ENCODE results near the gene FGR. TPM values are rescaled to one million over a fixed set of nuclear protein-coding genes. Genes with fewer than 3 reads are reported as not detected.

FGR gene
- total RNA-seq, 1 experiment from 2014 or later, result not detected

DNA sequence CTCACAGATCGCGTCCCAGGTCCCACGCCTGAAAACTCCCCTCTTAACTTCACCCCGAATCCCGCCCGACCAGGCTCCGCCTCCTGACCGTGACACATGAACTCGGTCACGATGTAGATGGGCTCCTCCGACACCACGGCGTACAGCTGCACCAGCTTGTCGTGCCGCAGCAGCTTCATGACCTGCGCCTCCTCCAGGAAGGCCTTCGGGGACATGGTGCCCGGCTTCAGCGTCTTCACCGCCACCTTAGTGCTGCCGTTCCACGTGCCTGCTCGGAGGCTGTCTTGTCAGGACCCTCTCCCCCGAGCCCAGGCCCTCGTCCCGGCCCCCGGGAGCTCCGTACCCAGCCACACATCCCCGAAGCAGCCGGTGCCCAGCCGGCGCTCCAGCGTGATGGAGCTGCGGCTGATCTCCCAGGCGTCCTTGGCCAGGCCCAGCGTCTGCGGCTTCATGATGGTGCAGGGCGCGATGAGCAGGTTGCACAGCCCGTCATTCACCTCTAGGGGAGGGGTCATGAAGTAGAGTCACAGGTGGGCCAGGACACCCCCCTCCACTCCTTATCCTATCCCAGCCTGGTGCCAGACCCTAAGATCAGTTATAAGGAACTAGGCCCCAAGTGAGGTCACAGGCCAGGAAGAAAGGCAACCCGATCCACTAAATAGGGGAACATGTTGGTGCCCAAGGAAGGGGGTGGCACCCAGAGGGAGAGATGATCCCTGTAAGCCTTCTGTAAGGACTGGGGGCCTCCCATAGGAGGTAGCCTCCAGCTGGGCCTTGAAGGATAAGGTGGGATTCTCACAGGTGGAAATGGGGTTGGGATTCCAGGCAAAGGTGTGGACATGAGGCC is 19.4 kb downstream of the FGR start:
- intact Hi-C loops (cut with micrococcal nuclease), result no loop called here
- Histone ChIP-seq H3K79me2 (ENCODE audit: insufficient read depth, low read length) (no peaks in the 10 kb centered on the region), H3K9me2 (ENCODE audit: insufficient read depth) (no peaks in the 10 kb centered on the region), H4K20me1 (ENCODE audit: insufficient read depth) (no peaks in the 10 kb centered on the region), H3K27ac (ENCODE audit: low read depth, low read length) (no peak overlapping the region), H3K4me2 (ENCODE audit: low read length) (no peak overlapping the region), H3K9me3 (ENCODE audit: control insufficient read depth in 1 of 2, insufficient read depth in 1 of 2, low read depth in 1 of 2, low read length in 2 of 2) (no peaks in the 10 kb centered on the region), H3K36me3 (ENCODE audit: control insufficient read depth in 1 of 2, insufficient read depth in 2 of 2, low read length in 2 of 2) (no peaks in the 10 kb centered on the region), H2AFZ (ENCODE audit: low read depth, low read length, poor library complexity, severe bottlenecking) (no peak overlapping the region), H3K4me3 (replicated peaks in 1 of 2; ENCODE audit: low read depth in 1 of 2, low read length in 2 of 2) (no peak overlapping the region), H3K27me3 (ENCODE audit: insufficient read depth, low read length) (no peaks in the 10 kb centered on the region), H3K4me1 (ENCODE audit: control insufficient read depth in 1 of 2, insufficient read depth in 2 of 2, low read length in 2 of 2) (no peaks in the 10 kb centered on the region), H3K9ac (ENCODE audit: low read length) (no peak overlapping the region)
- DNase-seq (ENCODE audit: low read depth, low spot score), result no peak
- TF ChIP-seq ZFX (IDR thresholded peaks at IDR 0.05), result no peak
- no peak for TF ChIP-seq POLR2AphosphoS5 (IDR thresholded peaks at IDR 0.05; ENCODE audit: low read depth, low read length)
- TF ChIP-seq, protein P1, sequence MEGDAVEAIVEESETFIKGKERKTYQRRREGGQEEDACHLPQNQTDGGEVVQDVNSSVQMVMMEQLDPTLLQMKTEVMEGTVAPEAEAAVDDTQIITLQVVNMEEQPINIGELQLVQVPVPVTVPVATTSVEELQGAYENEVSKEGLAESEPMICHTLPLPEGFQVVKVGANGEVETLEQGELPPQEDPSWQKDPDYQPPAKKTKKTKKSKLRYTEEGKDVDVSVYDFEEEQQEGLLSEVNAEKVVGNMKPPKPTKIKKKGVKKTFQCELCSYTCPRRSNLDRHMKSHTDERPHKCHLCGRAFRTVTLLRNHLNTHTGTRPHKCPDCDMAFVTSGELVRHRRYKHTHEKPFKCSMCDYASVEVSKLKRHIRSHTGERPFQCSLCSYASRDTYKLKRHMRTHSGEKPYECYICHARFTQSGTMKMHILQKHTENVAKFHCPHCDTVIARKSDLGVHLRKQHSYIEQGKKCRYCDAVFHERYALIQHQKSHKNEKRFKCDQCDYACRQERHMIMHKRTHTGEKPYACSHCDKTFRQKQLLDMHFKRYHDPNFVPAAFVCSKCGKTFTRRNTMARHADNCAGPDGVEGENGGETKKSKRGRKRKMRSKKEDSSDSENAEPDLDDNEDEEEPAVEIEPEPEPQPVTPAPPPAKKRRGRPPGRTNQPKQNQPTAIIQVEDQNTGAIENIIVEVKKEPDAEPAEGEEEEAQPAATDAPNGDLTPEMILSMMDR (IDR thresholded peaks at IDR 0.05 in 2 of 3, conservative IDR thresholded peaks at IDR 0.05 in 1 of 3; ENCODE audit: borderline replicate concordance in 1 of 3, insufficient read depth in 1 of 3, low read depth in 2 of 3, low read length in 2 of 3), result no peak
- no peak for TF ChIP-seq CBX3 (IDR thresholded peaks at IDR 0.05; ENCODE audit: low read depth)
- no peak for TF ChIP-seq EGR1 (IDR thresholded peaks at IDR 0.05; ENCODE audit: low read depth)
- no peak for TF ChIP-seq TCF7L2 (IDR thresholded peaks at IDR 0.05; ENCODE audit: borderline replicate concordance, extremely low read depth, insufficient read depth, insufficient read length)
- TF ChIP-seq SP1 (IDR thresholded peaks at IDR 0.05; ENCODE audit: low read depth), result no peak
- no peak for TF ChIP-seq MAX (IDR thresholded peaks at IDR 0.05)
- no peak for TF ChIP-seq RAD21 (IDR thresholded peaks at IDR 0.05; ENCODE audit: low read depth)
- no peak for TF ChIP-seq FOSL1 (IDR thresholded peaks at IDR 0.05; ENCODE audit: low read depth)
- no peak for TF ChIP-seq EZH2 (IDR thresholded peaks at IDR 0.05)
- no peak for TF ChIP-seq ELF1 (IDR thresholded peaks at IDR 0.05; ENCODE audit: borderline replicate concordance, low read depth)
- TF ChIP-seq SRF (IDR thresholded peaks at IDR 0.05; ENCODE audit: low read depth), result no peak
- TF ChIP-seq CEBPB (IDR thresholded peaks at IDR 0.05; ENCODE audit: low read depth), result no peak
- no peak for TF ChIP-seq SIN3A (IDR thresholded peaks at IDR 0.05; ENCODE audit: low read depth)
- TF ChIP-seq JUND (IDR thresholded peaks at IDR 0.05), result no peak
- no peak for TF ChIP-seq YY1 (IDR thresholded peaks at IDR 0.05; ENCODE audit: extremely low read depth, insufficient replicate concordance, low read depth, low read length)
- RAD21 ChIA-PET (ENCODE audit: low non-redundant PET in 1 of 2, low total read pairs in 2 of 2, uncharacterized antibody in 2 of 2, unreplicated experiment in 2 of 2), result no interaction called here
- POLR2A ChIA-PET, result interaction anchor here (1.6 kb wide), 1 partner anchor 47 kb away, joined by 4 read pairs; no protein-coding TSS in a partner anchor
- ATAC-seq, result no peak
- CTCF ChIA-PET, result interaction anchor here (1.9 kb wide), 1 partner anchor 46 kb away, joined by 9 read pairs; no protein-coding TSS in a partner anchor
- BruUV-seq (replicated peaks), result no TSS peak
